ENCODE measurements around the gene UBQLN3.

The UBQLN3 gene

GRCh38 chr11:5486421-5486820 lies 23.3 kb downstream of the UBQLN3 start:
- Histone ChIP-seq H3K36me3 (ENCODE audit: control insufficient read depth in 2 of 2, insufficient read depth in 2 of 2, low read length in 2 of 2) (no peaks in the 10 kb centered on the region), H3K9ac (ENCODE audit: low read depth in 1 of 2, low read length in 2 of 2) (no peak overlapping the region), H3K4me1 (ENCODE audit: control insufficient read depth in 2 of 2, insufficient read depth in 2 of 2, low read length in 2 of 2) (no peaks in the 10 kb centered on the region), H3K4me3 (ENCODE audit: low read length in 2 of 2) (no peak overlapping the region), H3K27ac (ENCODE audit: low read depth in 2 of 2, low read length in 2 of 2) (no peak overlapping the region), H3K27me3 (ENCODE audit: control insufficient read depth in 2 of 2, insufficient read depth in 2 of 2, low read length in 2 of 2) (no peaks in the 10 kb centered on the region), H3K9me3 (ENCODE audit: control insufficient read depth in 2 of 2, low read length in 2 of 2) (no peaks in the 10 kb centered on the region)

GRCh38 chr11:5486003-5486402 lies 23.8 kb downstream of the UBQLN3 start:
- Histone ChIP-seq H3K27me3 (ENCODE audit: control insufficient read depth in 2 of 2, insufficient read depth in 2 of 2, low read length in 2 of 2) (no peaks in the 10 kb centered on the region), H3K9ac (ENCODE audit: low read depth in 1 of 2, low read length in 2 of 2) (no peak overlapping the region), H3K9me3 (ENCODE audit: control insufficient read depth in 2 of 2, low read length in 2 of 2) (no peaks in the 10 kb centered on the region), H3K27ac (ENCODE audit: low read depth in 2 of 2, low read length in 2 of 2) (no peak overlapping the region), H3K4me1 (ENCODE audit: control insufficient read depth in 2 of 2, insufficient read depth in 2 of 2, low read length in 2 of 2) (no peaks in the 10 kb centered on the region), H3K36me3 (ENCODE audit: control insufficient read depth in 2 of 2, insufficient read depth in 2 of 2, low read length in 2 of 2) (no peaks in the 10 kb centered on the region), H3K4me3 (ENCODE audit: low read length in 2 of 2) (no peak overlapping the region)

GRCh38 chr11:5476186-5476819 lies 33.5 kb downstream of the UBQLN3 start:
- no peaks in the 10 kb centered on the region for H3K27me3 ChIP-seq (ENCODE audit: control insufficient read depth in 2 of 2, insufficient read depth in 2 of 2, low read length in 2 of 2)
- no peaks in the 10 kb centered on the region for H3K36me3 ChIP-seq (ENCODE audit: control insufficient read depth in 2 of 2, insufficient read depth in 2 of 2, low read length in 2 of 2)
- H3K4me3 ChIP-seq (ENCODE audit: low read length in 2 of 2): no peak overlapping the region
- no peak overlapping the region for H3K27ac ChIP-seq (ENCODE audit: low read depth in 2 of 2, low read length in 2 of 2)
- no peaks in the 10 kb centered on the region for H3K9me3 ChIP-seq (ENCODE audit: control insufficient read depth in 2 of 2, low read length in 2 of 2)
- no peaks in the 10 kb centered on the region for H3K4me1 ChIP-seq (ENCODE audit: control insufficient read depth in 2 of 2, insufficient read depth in 2 of 2, low read length in 2 of 2)
- no peak overlapping the region for H3K9ac ChIP-seq (ENCODE audit: low read depth in 1 of 2, low read length in 2 of 2)

GRCh38 chr11:5473921-5474320 lies 35.8 kb downstream of the UBQLN3 start:
- H3K9me3 ChIP-seq (ENCODE audit: control insufficient read depth in 2 of 2, low read length in 2 of 2): no peaks in the 10 kb centered on the region
- H3K27me3 ChIP-seq (ENCODE audit: control insufficient read depth in 2 of 2, insufficient read depth in 2 of 2, low read length in 2 of 2): no peaks in the 10 kb centered on the region
- H3K9ac ChIP-seq (ENCODE audit: low read depth in 1 of 2, low read length in 2 of 2): no peak overlapping the region
- H3K36me3 ChIP-seq (ENCODE audit: control insufficient read depth in 2 of 2, insufficient read depth in 2 of 2, low read length in 2 of 2): no peaks in the 10 kb centered on the region
- H3K4me1 ChIP-seq (ENCODE audit: control insufficient read depth in 2 of 2, insufficient read depth in 2 of 2, low read length in 2 of 2): no peaks in the 10 kb centered on the region
- no peak overlapping the region for H3K4me3 ChIP-seq (ENCODE audit: low read length in 2 of 2)
- H3K27ac ChIP-seq (ENCODE audit: low read depth in 2 of 2, low read length in 2 of 2): no peak overlapping the region

- Histone ChIP-seq H3K9me3 (ENCODE audit: control insufficient read depth in 2 of 2, low read length in 2 of 2) (no peaks in the 10 kb centered on the region), H3K36me3 (ENCODE audit: control insufficient read depth in 2 of 2, insufficient read depth in 2 of 2, low read length in 2 of 2) (no peaks in the 10 kb centered on the region), H3K27me3 (ENCODE audit: control insufficient read depth in 2 of 2, insufficient read depth in 2 of 2, low read length in 2 of 2) (no peaks in the 10 kb centered on the region), H3K4me1 (ENCODE audit: control insufficient read depth in 2 of 2, insufficient read depth in 2 of 2, low read length in 2 of 2) (no peaks in the 10 kb centered on the region), H3K4me3 (ENCODE audit: low read length in 2 of 2) (no peak overlapping the region), H3K27ac (ENCODE audit: low read depth in 2 of 2, low read length in 2 of 2) (no peak overlapping the region), H3K9ac (ENCODE audit: low read depth in 1 of 2, low read length in 2 of 2) (no peak overlapping the region)
These were observed 42.2 kb downstream of the UBQLN3 start for GRCh38 chr11:5467527-5467926.

GRCh38 chr11:5460983-5461621 lies 48.7 kb downstream of the UBQLN3 start:
- Histone ChIP-seq H3K4me1 (ENCODE audit: control insufficient read depth in 2 of 2, insufficient read depth in 2 of 2, low read length in 2 of 2) (no peaks in the 10 kb centered on the region), H3K9ac (ENCODE audit: low read depth in 1 of 2, low read length in 2 of 2) (no peak overlapping the region), H3K9me3 (ENCODE audit: control insufficient read depth in 2 of 2, low read length in 2 of 2) (no peaks in the 10 kb centered on the region), H3K27ac (ENCODE audit: low read depth in 2 of 2, low read length in 2 of 2) (no peak overlapping the region), H3K4me3 (ENCODE audit: low read length in 2 of 2) (no peak overlapping the region), H3K27me3 (ENCODE audit: control insufficient read depth in 2 of 2, insufficient read depth in 2 of 2, low read length in 2 of 2) (no peaks in the 10 kb centered on the region), H3K36me3 (ENCODE audit: control insufficient read depth in 2 of 2, insufficient read depth in 2 of 2, low read length in 2 of 2) (no peaks in the 10 kb centered on the region)
